Endothelial cell of umbilical vein (primary cell): ENCODE results near the gene FAAH. TPM values are rescaled to one million over a fixed set of nuclear protein-coding genes. Genes with fewer than 3 reads are reported as not detected.

Source experiments
- BruUV-seq: library from RNA; stranded (reverse); fragments of 400-500 nt; replicated peaks from 2 replicates; lab custom pipeline; 2021; lab: Mats Ljungman, UMichigan
- CTCF ChIA-PET: fragments of 300-600, 350-600 bp; sonication (Branson Sonifier 250); formaldehyde crosslinking; loops from one replicate; lab custom pipeline; 2021; ENCODE audit warnings: antibody characterized with exemption, inconsistent platforms; lab: Charles Lee
- POLR2A ChIA-PET: fragments of 300-600, 350-600 bp; sonication (Branson Sonifier 250); formaldehyde crosslinking; loops from one replicate; lab custom pipeline; 2021; ENCODE audit warnings: antibody characterized with exemption, inconsistent platforms; lab: Charles Lee
- DNase-seq: peaks from one replicate; pipeline ENCODE4 v3.0.0-alpha.2; 2011; ENCODE audit warnings: low read depth, low spot score
- FAIRE-seq: peaks from 2 replicates; lab custom pipeline; 2011; peaks lifted over from hg19 to GRCh38; lab: Jason Lieb, UNC
- H2AFZ ChIP-seq: 2 replicates; pipeline ENCODE4 v1.6.0; 2012; ENCODE audit warnings: low read depth, low read length, control low read depth, inconsistent platforms
- H3K27ac ChIP-seq: 2 replicates; pipeline ENCODE4 v1.5.1; 2011; ENCODE audit warnings: low read depth, mild to moderate bottlenecking, control low read depth, low read length, moderate library complexity; ENCODE audit not compliant: insufficient read depth
- H3K27me3 ChIP-seq, 2 experiments: 2 replicates each; pipeline versions ENCODE4 v1.6.0 to v1.6.1; 2011; ENCODE audit warnings: low read length in 2 of 2, mixed read lengths in 1 of 2; ENCODE audit not compliant: control insufficient read depth in 2 of 2, insufficient read depth in 2 of 2
- H3K36me3 ChIP-seq, 2 experiments: 2 replicates in 1 of 2; 3 replicates in 1 of 2; pipeline ENCODE4 v1.5.1; 2011; ENCODE audit warnings: low read length in 2 of 2, mild to moderate bottlenecking in 1 of 2, moderate library complexity in 1 of 2; ENCODE audit not compliant: control insufficient read depth in 2 of 2, insufficient read depth in 2 of 2; ENCODE audit errors: extremely low read depth in 1 of 2
- H3K4me1 ChIP-seq: 3 replicates; pipeline ENCODE4 v1.5.1; 2011; ENCODE audit warnings: mild to moderate bottlenecking, low read length; ENCODE audit not compliant: control insufficient read depth, insufficient read depth; ENCODE audit errors: extremely low read depth
- H3K4me2 ChIP-seq: 2 replicates; pipeline ENCODE4 v1.6.1; 2011; ENCODE audit warnings: low read length, control low read depth, mixed read lengths; ENCODE audit not compliant: insufficient read depth
- H3K4me3 ChIP-seq, 3 experiments: fragments of 200-600 bp in 1 of 3; sonication (generic), shearing (Covaris generic) in 1 of 3; replicated peaks in 1 of 3; 2 replicates each; pipeline ENCODE4 v1.5.1; 2011 to 2016; ENCODE audit warnings: control low read depth in 3 of 3, low read length in 3 of 3, mild to moderate bottlenecking in 2 of 3, inconsistent platforms in 1 of 3, low read depth in 1 of 3, moderate library complexity in 1 of 3; ENCODE audit not compliant: insufficient read depth in 1 of 3
- H3K79me2 ChIP-seq: 2 replicates; pipeline ENCODE4 v1.6.0; 2012; ENCODE audit warnings: low read length, inconsistent platforms; ENCODE audit not compliant: control insufficient read depth, insufficient read depth
- H3K9ac ChIP-seq: replicated peaks from 2 replicates; pipeline ENCODE3; 2011; ENCODE audit warnings: low read length, control low read depth; ENCODE audit not compliant: insufficient read depth; ENCODE audit errors: extremely low read depth
- H3K9me1 ChIP-seq: replicated peaks from 3 replicates; pipeline ENCODE4 v1.6.0; 2011; ENCODE audit warnings: mild to moderate bottlenecking, low read length; ENCODE audit not compliant: control insufficient read depth, insufficient read depth; ENCODE audit errors: extremely low read depth
- H3K9me3 ChIP-seq: replicated peaks from 2 replicates; pipeline ENCODE4 v1.5.1; 2012; ENCODE audit warnings: low read length, inconsistent platforms; ENCODE audit not compliant: control insufficient read depth, insufficient read depth
- H4K20me1 ChIP-seq: replicated peaks from 2 replicates; pipeline ENCODE3; 2011; ENCODE audit warnings: mild to moderate bottlenecking, low read length; ENCODE audit not compliant: control insufficient read depth, insufficient read depth; ENCODE audit errors: extremely low read depth
- EZH2 ChIP-seq: IDR thresholded peaks from 2 replicates; pipeline ENCODE4 v1.6.1; 2012; ENCODE audit warnings: borderline replicate concordance, low read depth, mild to moderate bottlenecking, moderate library complexity, low read length, inconsistent platforms; ENCODE audit not compliant: severe bottlenecking
- GATA2 ChIP-seq: IDR thresholded peaks from 2 replicates; pipeline ENCODE4 v1.7.0; 2011; ENCODE audit warnings: low read depth, mild to moderate bottlenecking, moderate library complexity, mixed read lengths, low read length; ENCODE audit not compliant: insufficient read length, insufficient read depth
- JUN ChIP-seq: IDR thresholded peaks from 2 replicates; pipeline ENCODE4 v1.6.1; 2011; ENCODE audit warnings: borderline replicate concordance, low read depth; ENCODE audit not compliant: insufficient read length, insufficient read depth
- POLR2A ChIP-seq: IDR thresholded peaks from 2 replicates; pipeline ENCODE4 v1.6.1; 2012; ENCODE audit warnings: low read depth, mild to moderate bottlenecking, control low read depth, low read length
- POLR2AphosphoS5 ChIP-seq: IDR thresholded peaks from 2 replicates; pipeline ENCODE4 v1.6.1; 2012; ENCODE audit warnings: low read depth, mild to moderate bottlenecking, control low read depth, low read length, moderate library complexity; ENCODE audit not compliant: insufficient read depth
- dilution Hi-C: fragments of 300-500 bp; cut with MboI; formaldehyde crosslinking; loops from one replicate; pipeline ENCODE4 v1.15.0; 2019; ENCODE audit warnings: low sequenced_read_pairs; ENCODE audit not compliant: extremely low pct_ligation_motif_present
- intact Hi-C: fragments of 100-400 bp; cut with micrococcal nuclease; formaldehyde crosslinking; loops from one replicate; pipeline ENCODE4 v1.10.0; 2022
- polyA plus RNA-seq, 4 experiments: library from polyadenylated mRNA; depleted of rRNA in 3 of 4; stranded (reverse) in 3 of 4; unstranded in 1 of 4; fragments of >200 nt; gene quantifications; 2 replicates each; pipeline versions ENCODE4 v1.2.1 to v1.2.3, GENCODE V29; 2011 to 2012; ENCODE audit warnings: missing spikeins in 1 of 4
- total RNA-seq: library from RNA; stranded (reverse); gene quantifications from 2 replicates; pipeline ENCODE4 v1.2.3, GENCODE V29; 2021
- TF ChIP-seq, protein P1 (sequence below): IDR thresholded peaks from 2 replicates; pipeline ENCODE4 v1.6.1; 2011; ENCODE audit not compliant: insufficient read depth, insufficient read length

Gene FAAH
- total and polyA plus RNA-seq, 2 donors (not counting 3 experiments of a cell fraction or from before 2014, with no cell fraction given), result 0.47 to 1.5 TPM

DNA sequence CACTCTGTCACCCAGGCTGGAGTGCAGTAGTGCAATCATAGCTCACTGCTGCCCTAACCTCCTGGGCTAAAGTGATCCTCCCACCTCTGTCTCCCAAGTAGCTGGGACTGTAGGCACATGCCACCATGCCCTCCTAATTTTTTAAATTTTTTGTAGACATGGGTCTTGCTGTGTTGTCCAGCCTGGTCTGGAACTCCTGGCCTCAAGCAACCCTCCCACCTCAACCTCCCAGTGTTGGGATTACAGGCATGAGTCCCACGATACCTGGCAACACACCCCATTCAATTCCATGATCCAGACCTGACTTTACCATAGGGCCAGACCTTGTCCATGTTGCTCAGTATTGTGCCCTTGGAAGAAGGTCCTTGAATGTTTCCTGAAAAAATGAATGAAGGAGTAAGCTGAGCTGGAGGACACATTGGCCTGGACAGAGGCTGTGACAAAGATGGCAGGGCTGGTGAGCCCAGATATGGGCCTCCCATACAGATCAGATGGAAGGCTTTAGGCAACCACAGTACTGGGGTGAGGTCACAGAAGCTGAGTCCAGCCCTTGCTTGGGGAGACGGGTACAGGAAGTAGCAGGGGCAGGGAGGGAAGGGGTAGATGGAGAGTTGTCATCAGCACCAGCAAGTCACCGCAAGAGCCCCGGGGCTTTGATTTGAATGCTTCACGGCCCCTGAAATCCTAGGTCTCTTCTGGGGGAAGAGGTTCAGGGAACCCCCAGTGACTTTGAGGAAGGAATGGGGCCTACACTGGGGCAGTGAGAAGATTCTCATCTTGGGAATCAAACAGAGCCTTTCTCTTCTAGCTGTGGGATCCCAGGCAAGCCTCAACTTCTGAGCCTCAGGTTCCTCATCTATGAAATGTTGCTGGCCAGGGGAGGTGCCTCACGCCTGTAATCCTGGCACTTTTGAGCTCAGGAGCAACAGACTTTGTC is 55.4 kb downstream of the FAAH start:
- no peaks in the 10 kb centered on the region for H3K36me3 ChIP-seq
- DNase-seq (no peak), FAIRE-seq (no peak)
- H3K9me3 ChIP-seq, result no peaks in the 10 kb centered on the region
- no peaks in the 10 kb centered on the region for H3K4me1 ChIP-seq
- no peaks in the 10 kb centered on the region for H4K20me1 ChIP-seq
- H3K9ac ChIP-seq, result no peak overlapping the region
- H3K27ac ChIP-seq, result no peak overlapping the region
- dilution Hi-C loops, result no loop called here
- no peaks in the 10 kb centered on the region for H3K79me2 ChIP-seq
- peaks cover 59 to 72% of the 10 kb centered on the region in 2 experiments for H3K27me3 ChIP-seq
- no peaks in the 10 kb centered on the region for H3K9me1 ChIP-seq
- H3K4me2 ChIP-seq, result no peak overlapping the region
- TF ChIP-seq GATA2, result no peak
- no peak for TF ChIP-seq POLR2AphosphoS5
- no peak for TF ChIP-seq POLR2A
- TF ChIP-seq JUN, result no peak
- TF ChIP-seq, protein P1, sequence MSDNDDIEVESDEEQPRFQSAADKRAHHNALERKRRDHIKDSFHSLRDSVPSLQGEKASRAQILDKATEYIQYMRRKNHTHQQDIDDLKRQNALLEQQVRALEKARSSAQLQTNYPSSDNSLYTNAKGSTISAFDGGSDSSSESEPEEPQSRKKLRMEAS, result no peak
- no peak for TF ChIP-seq EZH2
- BruUV-seq, result no TSS peak
- ChIA-PET POLR2A (no interaction called here), CTCF (interaction anchor here (0.6 to 2.1 kb wide), 11 partner anchors 8 to 275 kb away, joined by 3 to 11 read pairs (median 3); no protein-coding TSS in a partner anchor)
- intact Hi-C loops, result loop anchor here (2.0 kb wide), 1 partner anchor 17 kb away; no protein-coding TSS in a partner anchor
- no peak overlapping the region for H2AFZ ChIP-seq
- H3K4me3 ChIP-seq, result no peak overlapping the region
